HepG2 (cell line): ENCODE measurements around the gene CRY1.

Experiments used
- CTCF ChIP-seq: sonication (generic); formaldehyde crosslinking; IDR thresholded peaks from 2 replicates; pipeline ENCODE4 v1.5.0; 2020; ENCODE audit warnings: mild to moderate bottlenecking, missing genetic modification reagents, moderate library complexity
- EZH2 ChIP-seq: conservative IDR thresholded peaks from 2 replicates; pipeline ENCODE4 v1.6.1; 2012; ENCODE audit warnings: mild to moderate bottlenecking, low read depth, low read length, moderate library complexity
- MAX ChIP-seq: IDR thresholded peaks from 2 replicates; pipeline ENCODE4 v1.6.1; 2012; ENCODE audit warnings: inconsistent platforms
- STAG1 ChIP-seq: sonication (generic); formaldehyde crosslinking; IDR thresholded peaks from 2 replicates; pipeline ENCODE4 v1.4.0; 2020; ENCODE audit warnings: missing genetic modification reagents
- TRAFD1 ChIP-seq: sonication (generic); formaldehyde crosslinking; IDR thresholded peaks from 2 replicates; pipeline ENCODE4 v1.5.1; 2020; ENCODE audit warnings: missing genetic modification reagents, mild to moderate bottlenecking, borderline replicate concordance

GRCh38 chr12:107129315-107129930 is 36.1 kb upstream of the CRY1 start:
- no peak for TF ChIP-seq STAG1 (CRISPR knock-in tag)
- no peak for TF ChIP-seq TRAFD1 (CRISPR knock-in tag)
- no peak for TF ChIP-seq MAX
- TF ChIP-seq EZH2: no peak
- TF ChIP-seq CTCF: no peak
